SU-DHL-6 (cell line): Measurements from ENCODE around the gene MORC1.

Experiments
- CTCF ChIP-seq: fragments of 200-600 bp; sonication (generic); IDR thresholded peaks from one replicate; pipeline ENCODE4 v1.5.1; 2017; ENCODE audit warnings: antibody characterized with exemption, mild to moderate bottlenecking, low read length, moderate library complexity; ENCODE audit not compliant: insufficient read depth, poor library complexity, severe bottlenecking
- EZH2phosphoT487 ChIP-seq: fragments of 200-600 bp; sonication (generic), shearing (Covaris generic); conservative IDR thresholded peaks from 2 replicates; pipeline ENCODE4 v1.6.1; 2018; ENCODE audit warnings: mild to moderate bottlenecking, antibody characterized with exemption, low read length, moderate library complexity, mixed read lengths

GRCh38 chr3:109117939-109118338 lies at the start of gene MORC1:
- TF ChIP-seq EZH2phosphoT487: no peak
- TF ChIP-seq CTCF: no peak
